HG03135 (cell line): ENCODE measurements around the gene NRXN2.

ENCODE experiments used
- ATAC-seq: cut with Tn5 transposase; IDR thresholded peaks from one replicate; pipeline ENCODE4 v1.9.1; 2021; ENCODE audit warnings: mild to moderate bottlenecking, moderate library complexity; ENCODE audit not compliant: unreplicated experiment

The NRXN2 gene

GRCh38 chr11:64609436-64610047, 113.5 kb downstream of the NRXN2 start:
- no peak for ATAC-seq

DNA sequence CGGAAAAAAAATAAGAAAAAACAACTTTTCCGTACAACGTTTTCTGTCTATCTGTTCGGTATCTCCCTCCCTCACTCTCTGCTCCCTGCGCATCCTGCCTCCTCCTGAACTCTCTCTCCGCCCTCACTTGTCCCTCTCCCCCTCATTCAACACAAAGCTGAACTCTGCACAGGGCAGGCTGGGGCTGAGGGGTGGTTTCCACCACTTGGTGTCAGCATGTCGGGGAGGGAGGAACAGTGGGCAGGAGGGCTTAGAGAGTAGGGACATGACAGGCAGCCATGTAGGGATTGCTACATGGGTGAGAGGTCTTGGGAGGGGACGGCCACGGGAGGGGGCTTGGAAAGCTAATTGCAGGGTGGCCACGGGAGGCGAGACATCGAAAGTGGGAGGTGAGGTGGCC, 114.4 kb downstream of the NRXN2 start:
- ATAC-seq, result no peak

DNA sequence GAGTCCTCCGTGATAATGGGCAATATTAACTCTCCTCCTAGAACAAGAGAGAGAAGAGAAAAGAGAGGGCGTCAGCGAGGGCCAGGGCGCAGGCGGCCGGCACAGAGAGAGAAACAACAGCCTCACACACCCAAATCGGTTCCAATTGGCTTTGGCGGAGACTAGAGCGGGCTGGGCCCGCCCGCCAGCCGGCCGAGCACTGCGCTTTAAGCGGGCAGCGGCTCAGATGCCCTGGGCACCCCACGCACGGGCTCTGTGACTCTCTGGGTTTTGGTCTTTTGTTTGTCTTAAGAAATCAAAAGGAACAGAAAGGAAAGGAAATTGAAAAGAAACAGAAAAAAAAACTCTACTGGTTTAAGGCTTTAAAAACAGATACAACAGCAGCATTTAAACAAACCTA, 115.0 kb downstream of the NRXN2 start:
- no peak for ATAC-seq

DNA sequence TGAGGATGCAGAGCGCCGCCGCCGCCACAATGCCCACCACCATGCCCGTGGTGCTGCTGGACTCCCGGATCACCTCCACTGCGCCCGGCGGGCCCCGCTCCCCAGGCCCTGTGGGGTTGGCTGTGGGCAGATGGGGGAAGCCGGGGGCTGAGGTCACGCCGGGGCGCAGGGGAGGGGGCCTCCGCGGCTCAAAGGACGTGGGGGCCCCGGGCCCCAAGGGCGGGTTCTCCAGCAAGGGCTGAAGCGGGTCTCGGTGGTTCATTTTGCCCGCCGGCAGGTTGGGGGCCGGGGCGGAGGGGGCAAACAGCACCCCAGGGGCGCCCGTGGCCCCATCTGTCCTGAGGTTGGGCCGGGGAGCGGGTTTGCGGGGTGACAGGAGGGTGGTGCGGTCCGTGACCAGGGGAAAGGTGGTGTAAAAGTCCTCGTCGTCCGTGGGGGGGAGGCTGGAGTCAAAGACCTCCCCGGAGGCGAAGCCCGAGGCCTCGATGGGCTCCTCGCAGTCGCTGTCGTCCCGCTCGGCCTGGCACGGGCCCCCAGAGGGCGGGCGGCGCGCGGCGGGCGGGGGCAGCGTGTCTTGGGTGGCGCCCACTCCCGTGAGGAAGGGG, 115.5 kb downstream of the NRXN2 start:
- ATAC-seq, result no peak

GRCh38 chr11:64606796-64607380, 116.1 kb downstream of the NRXN2 start:
- no peak for ATAC-seq

GRCh38 chr11:64605656-64606585, 117.1 kb downstream of the NRXN2 start:
- no peak for ATAC-seq

DNA sequence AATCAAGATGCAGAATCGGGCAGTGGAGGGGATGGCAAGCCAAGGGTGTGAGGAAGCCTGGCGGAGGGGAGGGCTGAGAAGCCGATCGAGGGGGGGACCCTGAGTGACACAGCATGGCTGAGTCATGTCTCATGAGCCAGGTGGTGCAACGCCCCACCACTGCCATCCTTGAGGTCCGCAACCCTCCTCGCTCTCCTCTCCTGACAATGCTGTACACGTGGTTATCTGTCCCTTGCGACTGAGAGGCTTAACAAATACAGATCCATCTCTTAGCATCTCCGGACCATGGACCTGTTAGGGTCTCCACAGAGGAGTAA, 117.8 kb downstream of the NRXN2 start:
- ATAC-seq, result no peak

GRCh38 chr11:64604458-64605243, 118.3 kb downstream of the NRXN2 start:
- no peak for ATAC-seq

DNA sequence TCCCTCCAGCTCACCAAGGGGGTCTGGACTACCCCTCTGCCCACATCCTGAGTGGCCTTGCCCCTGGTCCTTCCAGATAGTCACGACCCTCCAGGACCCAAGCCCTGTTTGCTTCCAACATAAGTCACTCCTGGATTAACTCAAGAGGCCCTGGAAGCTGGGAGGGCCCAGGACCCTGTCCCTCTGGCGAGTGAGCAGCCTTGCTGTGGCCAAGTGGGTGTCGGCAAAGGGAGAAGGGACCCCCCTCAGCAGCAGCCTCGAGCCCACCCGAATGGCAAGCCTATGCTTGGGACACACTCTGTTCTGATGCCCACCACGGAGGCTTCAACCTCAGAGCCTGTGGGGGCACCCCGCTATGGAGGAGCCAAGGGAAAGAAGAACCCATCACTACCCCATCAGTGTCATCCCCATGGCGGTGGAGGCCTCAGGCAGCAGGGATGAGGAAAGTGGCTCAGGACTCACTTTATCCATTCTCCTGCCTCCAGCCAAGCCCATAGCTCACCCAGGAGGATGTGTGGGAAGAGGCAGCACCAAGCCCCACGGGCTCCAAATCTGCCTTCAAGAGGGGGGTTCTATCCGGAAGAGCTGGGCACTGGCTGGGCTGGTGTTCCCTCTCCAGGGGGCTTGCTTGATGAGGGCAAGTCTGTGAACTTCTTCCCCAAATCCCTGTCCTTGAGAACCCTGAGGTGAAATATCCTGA, 119.4 kb downstream of the NRXN2 start:
- ATAC-seq, result no peak

DNA sequence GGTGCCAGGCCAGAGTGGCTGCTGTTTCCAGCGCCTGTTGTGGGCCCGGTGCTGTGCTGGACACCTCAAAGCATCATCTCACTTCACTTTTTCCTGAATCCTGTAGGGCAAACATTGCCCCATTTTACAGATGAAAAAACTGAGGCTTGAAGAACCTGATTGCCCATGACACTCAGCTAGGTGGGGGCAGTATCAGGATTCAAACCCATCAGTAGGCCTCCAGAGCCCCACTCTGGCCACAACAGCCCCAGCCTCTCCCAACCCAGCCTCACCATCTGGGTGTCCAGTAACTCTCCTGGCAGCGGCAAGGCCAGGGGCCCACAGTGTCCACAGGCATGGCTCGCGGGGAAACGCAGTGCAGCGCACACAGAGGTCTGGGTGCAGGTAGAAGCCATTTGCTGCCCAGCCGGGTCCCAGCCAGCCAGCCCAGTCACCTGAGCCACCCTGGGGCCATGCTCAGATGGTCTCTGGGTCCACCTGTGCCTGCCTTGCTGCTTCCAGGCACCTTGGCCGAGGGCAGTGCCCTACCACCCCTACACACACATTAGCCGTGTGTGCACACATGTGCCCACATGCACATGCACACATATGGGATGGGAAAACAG, 120.4 kb downstream of the NRXN2 start:
- ATAC-seq, result no peak

DNA sequence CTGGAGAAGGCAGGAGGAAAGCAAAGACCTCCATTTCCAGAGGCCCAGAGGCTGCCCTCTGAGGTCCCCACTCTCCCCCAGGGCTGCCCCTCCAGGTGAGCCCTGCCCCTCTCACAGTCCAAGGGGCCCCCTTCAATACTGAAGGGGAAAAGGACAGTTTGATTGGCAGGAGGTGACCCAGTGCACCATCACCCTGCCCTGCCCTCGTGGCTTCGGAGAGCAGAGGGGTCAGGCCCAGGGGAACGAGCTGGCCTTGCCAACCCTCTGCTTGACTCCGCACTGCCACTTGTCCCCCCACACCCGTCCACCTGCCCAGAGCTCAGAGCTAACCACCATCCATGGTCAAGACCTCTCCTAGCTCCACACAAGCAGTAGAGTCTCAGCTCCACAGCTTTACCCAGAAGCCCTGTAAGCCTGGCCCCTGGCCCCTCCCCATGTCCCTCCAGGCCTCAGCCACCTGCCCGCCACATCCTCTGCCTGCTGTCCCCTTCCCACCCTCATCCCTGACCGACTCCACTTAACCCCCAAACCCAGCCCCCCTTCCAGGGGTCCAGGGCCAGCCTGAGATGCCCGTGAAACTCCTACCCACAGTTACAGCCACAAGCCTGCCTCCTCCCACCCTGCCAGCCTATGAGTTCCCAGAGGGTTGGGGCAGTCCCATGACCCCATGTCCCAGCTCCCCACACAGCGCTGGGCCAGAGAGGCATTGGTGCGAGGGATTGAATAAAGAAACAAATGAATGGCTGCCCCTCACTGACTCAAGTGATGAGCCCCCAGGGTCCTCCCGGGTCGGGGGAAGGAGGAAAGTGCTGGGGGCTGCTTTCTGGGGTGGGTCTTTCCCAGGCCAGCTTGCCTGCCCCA, 121.2 kb downstream of the NRXN2 start:
- ATAC-seq, result no peak

- no peak for ATAC-seq
Observed at GRCh38 chr11:64600281-64600992, 122.6 kb downstream of the NRXN2 start.

- ATAC-seq, result no peak
Observed at GRCh38 chr11:64599698-64600211, 123.2 kb downstream of the NRXN2 start.

- ATAC-seq, result no peak
Observed at GRCh38 chr11:64598797-64599697, 124.0 kb downstream of the NRXN2 start.

GRCh38 chr11:64598106-64598796, 124.7 kb downstream of the NRXN2 start:
- no peak for ATAC-seq

DNA sequence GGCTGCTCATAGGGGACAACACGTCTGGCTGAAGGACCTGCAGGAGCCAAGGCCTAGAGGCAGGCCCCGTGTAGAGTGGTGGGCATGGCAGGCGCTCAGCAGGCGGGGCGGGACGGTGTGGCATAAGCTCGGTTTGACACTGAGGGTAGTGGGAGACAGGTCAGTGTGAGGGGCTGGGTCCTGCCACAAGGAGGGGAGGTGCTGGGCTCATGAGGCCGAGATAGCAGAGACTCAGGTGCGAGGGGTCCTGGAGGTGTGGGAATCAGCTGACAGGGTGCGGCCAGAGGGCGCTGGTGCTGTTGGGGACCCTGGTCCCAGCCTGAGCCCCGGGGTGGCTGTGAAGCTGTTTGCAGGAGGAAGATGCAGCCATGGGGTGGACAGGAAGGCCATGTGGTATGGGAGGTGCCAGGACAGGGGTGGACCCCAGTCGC, 125.3 kb downstream of the NRXN2 start:
- ATAC-seq, result no peak
